NOMO-1 treated with DMSO at 0.1 percent for 48 hours (cell line): ENCODE data around the gene CYB561A3.

Experiments used
- DNase-seq: peaks from one replicate; lab custom pipeline; 2025; ENCODE audit not compliant: unreplicated experiment; lab: John Stamatoyannopoulos, UW

Gene CYB561A3

GRCh38 chr11:61345954-61346843 is 15.5 kb downstream of the CYB561A3 start:
- DNase-seq = no peak

GRCh38 chr11:61345170-61345610 is 16.5 kb downstream of the CYB561A3 start:
- DNase-seq = no peak

DNA sequence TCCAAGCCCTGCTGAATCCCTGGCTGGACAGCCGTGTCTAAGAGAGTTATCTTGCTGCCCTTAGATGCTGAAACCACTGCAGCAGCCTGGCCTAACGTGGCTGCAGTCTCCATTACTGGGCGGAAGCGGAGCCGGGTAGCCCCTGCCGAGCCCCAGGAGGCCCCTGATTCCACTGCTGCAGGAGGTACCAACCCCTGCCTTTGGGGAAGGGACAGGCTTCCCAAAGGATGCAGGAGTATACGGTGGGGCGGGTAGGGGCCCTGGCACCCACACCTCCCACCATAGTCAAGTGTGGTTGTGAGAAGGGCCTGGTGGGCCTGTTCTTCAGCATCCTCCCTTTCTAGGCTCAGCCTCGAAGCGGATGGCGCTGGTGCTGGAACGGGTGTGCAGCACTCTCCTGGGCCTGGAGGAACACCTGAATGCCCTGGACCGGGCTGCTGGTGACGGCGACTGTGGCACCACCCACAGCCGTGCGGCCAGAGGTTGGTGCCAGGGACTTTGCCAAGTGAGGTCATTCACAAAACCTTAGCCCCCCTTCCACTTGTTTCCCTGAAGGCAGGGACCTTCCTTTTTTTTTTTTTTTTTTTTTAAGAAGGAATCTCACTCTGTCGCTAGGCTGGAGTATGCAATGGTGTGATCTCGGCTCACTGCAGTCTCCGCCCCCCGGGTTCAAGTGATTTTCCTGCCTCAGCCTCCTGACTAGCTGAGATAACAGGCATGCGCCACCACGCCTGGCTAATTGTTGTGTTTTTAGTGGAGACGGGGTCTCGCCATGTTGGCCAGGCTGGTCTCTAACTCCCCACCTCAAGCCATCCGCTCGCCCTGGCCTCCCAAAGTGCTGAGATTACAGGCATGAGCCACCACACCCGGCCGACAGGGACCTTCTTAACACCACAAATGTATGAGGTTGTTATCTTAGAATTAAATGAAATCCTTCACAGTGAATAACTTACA is 17.6 kb downstream of the CYB561A3 start:
- no peak for DNase-seq

DNA sequence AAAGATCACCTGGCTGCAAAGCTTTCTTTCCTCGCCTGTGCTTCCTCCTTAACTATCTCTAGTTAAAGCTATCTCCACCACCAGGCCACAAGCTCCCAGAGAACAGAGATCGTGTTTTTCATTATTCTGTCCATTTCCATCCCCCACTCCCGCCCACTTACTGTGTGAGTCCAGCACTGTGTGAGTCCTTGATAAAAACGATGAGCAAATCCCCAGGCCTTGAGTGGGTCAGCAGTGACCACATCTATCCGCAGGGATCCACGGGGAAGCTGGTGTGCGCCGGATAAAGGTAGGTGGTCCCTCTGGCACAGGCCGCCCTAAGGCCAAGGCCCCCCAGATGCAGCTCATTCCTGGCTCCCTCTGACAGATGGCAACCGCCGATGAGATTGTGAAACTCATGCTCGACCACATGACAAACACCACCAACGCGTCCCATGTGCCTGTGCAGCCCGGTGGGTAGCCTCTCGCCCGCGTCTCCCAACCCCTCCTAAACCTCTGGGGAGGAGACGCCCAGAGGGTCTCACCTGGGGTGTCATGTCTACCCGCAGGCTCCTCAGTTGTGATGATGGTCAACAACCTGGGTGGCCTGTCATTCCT is 19.4 kb downstream of the CYB561A3 start:
- DNase-seq = no peak

GRCh38 chr11:61341706-61342105 is 20.0 kb downstream of the CYB561A3 start:
- no peak for DNase-seq

GRCh38 chr11:61340979-61341378 is 20.7 kb downstream of the CYB561A3 start:
- no peak for DNase-seq

DNA sequence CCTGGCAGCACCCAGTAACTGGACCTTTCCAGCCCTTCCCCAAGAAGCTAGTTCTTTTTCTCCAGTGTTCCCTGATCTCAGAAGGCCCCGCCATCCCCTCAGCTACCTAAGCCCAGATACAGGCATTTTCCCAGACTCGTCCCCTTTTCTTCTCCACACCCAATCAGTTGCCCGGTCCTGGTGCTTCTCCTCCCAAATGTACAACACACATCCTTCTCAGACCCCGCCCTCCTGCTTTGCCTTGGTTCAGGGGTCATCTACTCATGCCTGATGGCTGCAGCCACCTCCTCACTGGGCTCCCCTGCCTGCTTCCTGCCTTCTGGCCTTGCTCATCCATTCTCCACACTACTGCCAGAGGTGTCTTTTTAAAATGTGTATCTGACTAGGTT is 22.2 kb downstream of the CYB561A3 start:
- no peak for DNase-seq

DNA sequence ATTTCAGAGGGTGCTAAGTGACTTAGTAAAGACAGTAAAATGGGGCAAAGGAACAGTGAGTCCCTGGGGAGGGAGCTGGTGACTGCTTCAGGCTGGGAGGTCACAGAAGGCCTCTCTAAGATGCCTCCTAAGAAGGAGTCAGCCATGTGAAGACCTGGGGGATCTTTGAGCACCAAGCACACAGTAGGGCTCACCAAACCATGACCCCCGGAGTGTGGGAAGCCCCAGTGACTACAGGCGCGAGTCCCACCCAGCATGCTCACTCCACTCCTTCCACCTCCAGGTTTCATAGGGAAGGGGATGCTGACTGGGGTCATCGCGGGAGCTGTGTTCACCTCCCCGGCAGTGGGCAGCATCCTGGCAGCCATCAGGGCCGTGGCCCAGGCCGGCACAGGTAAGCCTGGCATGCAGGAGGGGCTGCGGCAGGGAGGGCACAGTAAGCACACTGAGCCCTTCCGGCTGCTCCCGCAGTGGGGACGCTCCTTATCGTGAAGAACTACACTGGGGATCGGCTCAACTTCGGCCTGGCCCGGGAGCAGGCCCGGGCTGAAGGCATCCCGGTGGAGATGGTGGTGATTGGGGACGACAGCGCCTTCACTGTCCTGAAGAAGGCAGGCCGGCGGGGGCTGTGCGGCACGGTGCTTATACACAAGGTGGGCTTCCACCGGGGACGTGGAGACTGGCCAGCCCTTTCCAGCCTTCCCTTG is 22.7 kb downstream of the CYB561A3 start:
- no peak for DNase-seq

- DNase-seq = no peak
Observed at GRCh38 chr11:61337706-61338470, 23.8 kb downstream of the CYB561A3 start.

DNA sequence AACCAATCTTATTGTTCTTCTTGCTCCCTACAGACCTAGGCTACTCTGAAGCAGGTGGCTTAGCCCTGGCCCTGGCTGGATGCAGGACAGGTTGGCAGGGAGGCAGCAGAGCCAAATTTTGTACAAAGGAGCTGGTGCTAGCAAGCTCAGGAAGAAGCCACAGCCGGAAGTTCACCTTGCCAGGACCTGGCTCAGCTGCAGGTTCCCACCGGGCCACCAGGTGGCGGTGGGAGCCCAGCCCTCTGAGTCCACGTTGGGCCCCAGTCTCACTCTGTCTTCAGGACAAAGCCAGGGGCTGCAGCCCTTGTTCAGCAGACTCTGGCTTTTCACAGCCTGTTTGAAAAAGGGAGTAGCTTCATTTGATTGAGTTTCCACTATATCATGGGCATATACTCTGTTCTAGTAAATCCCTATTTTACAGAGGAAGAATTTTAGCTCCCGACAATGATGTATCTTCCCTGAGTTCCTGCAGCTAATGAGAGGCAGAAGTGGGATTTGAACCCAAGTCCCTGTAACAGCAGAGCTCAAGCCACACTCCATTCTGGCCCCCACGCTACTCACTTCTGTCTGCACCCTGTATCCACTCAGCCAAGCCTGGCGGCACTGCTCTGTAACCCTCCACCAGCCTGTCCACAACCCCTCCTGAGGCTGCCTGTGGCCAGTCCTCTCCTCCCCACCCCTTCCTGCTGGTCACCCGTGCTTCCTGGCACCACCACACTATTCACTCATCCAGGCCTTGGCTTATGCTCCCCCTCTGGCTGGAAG is 25.3 kb downstream of the CYB561A3 start:
- peak; percentile 70 for DNase-seq

DNA sequence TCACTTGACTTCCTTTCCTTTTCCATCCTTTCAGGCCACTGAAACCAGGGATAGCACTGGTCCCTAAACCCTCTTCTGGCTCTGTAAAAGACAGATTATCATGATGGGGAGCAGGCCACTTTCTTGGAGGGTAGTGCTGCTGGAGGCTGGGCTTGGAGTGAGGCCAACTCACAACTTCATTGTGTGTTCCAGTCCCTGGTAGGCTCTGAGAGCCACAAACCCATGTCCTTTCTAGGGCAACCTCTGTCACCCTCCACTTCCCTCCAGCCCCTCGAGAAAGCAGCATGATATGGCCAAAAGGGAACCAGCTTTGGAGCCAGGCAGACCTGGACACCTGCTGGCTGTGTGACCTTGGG is 26.3 kb downstream of the CYB561A3 start:
- no peak for DNase-seq

GRCh38 chr11:61334434-61335354 is 27.0 kb downstream of the CYB561A3 start:
- DNase-seq = no peak

- DNase-seq = no peak
Observed at GRCh38 chr11:61333550-61334433, 27.9 kb downstream of the CYB561A3 start.

DNA sequence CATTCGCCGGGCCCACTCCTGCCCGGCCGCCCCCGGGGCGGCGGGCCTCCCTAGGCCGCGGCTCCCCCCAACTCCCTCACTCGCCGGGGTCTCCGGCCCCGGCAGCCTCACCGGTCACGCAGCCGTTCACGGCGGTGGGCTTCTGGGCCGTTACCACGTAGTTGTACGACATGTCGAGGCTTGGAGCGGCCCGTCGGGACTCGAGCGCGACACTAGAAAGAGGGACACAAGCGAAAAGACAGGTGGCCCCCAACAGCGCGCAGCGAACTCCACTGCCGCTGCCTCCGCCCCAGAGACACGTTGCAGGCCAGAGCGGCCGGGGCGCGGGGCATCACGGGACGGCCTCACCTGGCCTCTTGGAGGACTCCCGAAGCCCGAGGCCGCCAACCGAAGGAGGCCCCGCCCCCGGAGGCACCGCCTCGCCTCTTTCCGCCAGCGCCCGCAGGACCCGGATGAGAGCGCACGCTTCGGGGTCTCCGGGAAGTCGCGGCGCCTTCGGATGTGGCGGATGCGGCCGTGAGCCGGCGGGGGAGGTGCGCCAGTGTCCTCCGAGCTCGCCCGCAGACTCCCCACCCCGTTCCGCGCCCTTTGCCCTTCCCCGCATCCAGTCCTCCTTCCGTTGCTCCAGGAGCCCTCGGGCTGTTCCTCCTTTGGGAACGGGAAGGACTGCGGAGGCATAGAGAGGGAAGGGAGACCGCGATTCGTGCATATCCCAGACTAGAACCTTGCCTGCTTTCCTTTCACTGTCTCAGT is 28.7 kb downstream of the CYB561A3 start, which contains the start of the genes DDB1 and TKFC:
Gene DDB1, minus strand, starts transcription at position 309 of the 753 bp plus-strand sequence. Its CDS starts 137 bp downstream, at position 172.
Gene TKFC, plus strand, starts transcription at position 432 of the 753 bp plus-strand sequence. CDS start 1,501 bp downstream, outside the sequence.
- peak; percentile 89 for DNase-seq

- DNase-seq = no peak
Observed at GRCh38 chr11:61332281-61332796, 29.3 kb downstream of the CYB561A3 start.

- DNase-seq = peak; percentile 69
Observed at GRCh38 chr11:61331651-61332050, 30.0 kb downstream of the CYB561A3 start.
